Activated CD8-positive, alpha-beta T cell treated with anti-CD3 and anti-CD28 coated beads for 36 hours (primary cell): Measurements from ENCODE around the gene RAD51B. TPM values are rescaled to one million over a fixed set of nuclear protein-coding genes. Genes with fewer than 3 reads are reported as not detected.

ENCODE experiments used
- ATAC-seq: fragments of 200-7000 bp; cut with Tn5 transposase; one replicate; pipeline ENCODE4 v1.10.0; 2021; ENCODE audit warnings: mild to moderate bottlenecking, moderate library complexity
- CTCF ChIA-PET: fragments of 350-600 bp; sonication (Branson Sonifier 250); formaldehyde crosslinking; loops from one replicate; lab custom pipeline; 2021; ENCODE audit warnings: antibody characterized with exemption; lab: Charles Lee
- POLR2A ChIA-PET: fragments of 350-600 bp; sonication (Branson Sonifier 250); formaldehyde crosslinking; loops from one replicate; lab custom pipeline; 2021; ENCODE audit warnings: antibody characterized with exemption; lab: Charles Lee
- DNase-seq: peaks from one replicate; pipeline ENCODE4 v3.0.0-alpha.2; 2020
- H3K27ac Mint-ChIP-seq: one replicate; pipeline ENCODE4 v1.8.0; 2021; ENCODE audit warnings: mild to moderate bottlenecking, mixed read lengths
- H3K27me3 Mint-ChIP-seq: one replicate; pipeline ENCODE4 v1.8.0; 2021; ENCODE audit warnings: mixed read lengths
- H3K36me3 Mint-ChIP-seq: one replicate; pipeline ENCODE4 v1.8.0; 2021; ENCODE audit warnings: low read depth, mixed read lengths
- H3K4me1 Mint-ChIP-seq: one replicate; pipeline ENCODE4 v1.8.0; 2021; ENCODE audit warnings: low read depth, mixed read lengths
- H3K4me3 Mint-ChIP-seq: one replicate; pipeline ENCODE4 v1.8.0; 2021; ENCODE audit warnings: mild to moderate bottlenecking, moderate library complexity, mixed read lengths
- H3K9me3 Mint-ChIP-seq: one replicate; pipeline ENCODE4 v1.8.0; 2021; ENCODE audit warnings: mixed read lengths
- CTCF ChIP-seq: fragments of 200-600 bp; IDR thresholded peaks from one replicate; pipeline ENCODE4 v1.8.0; 2022; ENCODE audit warnings: antibody characterized with exemption, mild to moderate bottlenecking
- intact Hi-C: fragments of 100-400 bp; cut with micrococcal nuclease; formaldehyde crosslinking; loops from one replicate; pipeline ENCODE4 v1.10.0; 2022
- total RNA-seq, 2 experiments: library from RNA; stranded (reverse); gene quantifications; one replicate each; pipeline ENCODE4 v1.2.3, GENCODE V29; 2021

Gene RAD51B
- total RNA-seq, 2 experiments from 2014 or later: 38.2 to 40.6 TPM

DNA sequence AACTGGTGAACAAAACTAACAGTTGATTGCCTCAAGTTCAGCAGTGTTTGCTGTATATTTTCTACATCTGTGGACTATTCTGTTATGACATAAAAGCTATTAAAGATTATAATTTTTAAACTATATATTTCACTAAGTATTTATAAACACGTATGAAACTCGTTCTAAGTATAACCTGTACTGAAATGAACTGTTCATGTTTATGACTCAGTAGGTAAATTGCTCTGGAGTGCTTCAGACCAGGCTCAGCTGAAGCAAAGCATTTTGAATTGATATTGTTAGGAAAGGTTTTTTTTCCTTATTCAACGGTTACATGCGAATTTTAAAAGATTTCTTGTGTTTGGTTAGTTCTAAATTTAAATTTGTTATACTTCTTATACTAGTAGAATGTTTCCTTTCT lies 151.3 kb downstream of the RAD51B start:
- POLR2A ChIA-PET: no interaction called here

GRCh38 chr14:67971627-67972625 lies 152.3 kb downstream of the RAD51B start:
- H3K9me3 Mint-ChIP-seq: no peaks in the 10 kb centered on the region
- no peak overlapping the region for H3K4me3 Mint-ChIP-seq
- intact Hi-C loops: no loop called here
- DNase-seq (no peak), ATAC-seq (no peak)
- CTCF ChIA-PET: interaction anchor here (0.6 kb wide), 1 partner anchor 66 kb away, joined by 3 read pairs; no protein-coding TSS in a partner anchor
- no peak overlapping the region for H3K27ac Mint-ChIP-seq
- no peaks in the 10 kb centered on the region for H3K4me1 Mint-ChIP-seq
- no peaks in the 10 kb centered on the region for H3K27me3 Mint-ChIP-seq
- POLR2A ChIA-PET: no interaction called here
- H3K36me3 Mint-ChIP-seq: peaks cover 14% of the 10 kb centered on the region
- no peak for TF ChIP-seq CTCF

More for the DNA sequence above, 151.3 kb downstream of the RAD51B start:
- no peak overlapping the region for H3K4me3 Mint-ChIP-seq
- H3K4me1 Mint-ChIP-seq: no peaks in the 10 kb centered on the region
- DNase-seq (no peak), ATAC-seq (no peak)
- intact Hi-C loops: no loop called here
- peaks cover 20% of the 10 kb centered on the region for H3K36me3 Mint-ChIP-seq
- CTCF ChIA-PET: no interaction called here
- no peaks in the 10 kb centered on the region for H3K27me3 Mint-ChIP-seq
- no peak overlapping the region for H3K27ac Mint-ChIP-seq
- peaks cover 5% of the 10 kb centered on the region for H3K9me3 Mint-ChIP-seq
- TF ChIP-seq CTCF: no peak

- H3K4me1 Mint-ChIP-seq: peaks cover 2% of the 10 kb centered on the region
- no peaks in the 10 kb centered on the region for H3K9me3 Mint-ChIP-seq
- POLR2A ChIA-PET: no interaction called here
- H3K27ac Mint-ChIP-seq: no peak overlapping the region
- no peaks in the 10 kb centered on the region for H3K27me3 Mint-ChIP-seq
- ATAC-seq: no peak
- no peak for DNase-seq
- intact Hi-C loops: no loop called here
- CTCF ChIA-PET: interaction anchor here (0.6 kb wide), 1 partner anchor 838 kb away, joined by 3 read pairs; no protein-coding TSS in a partner anchor
- no peak for TF ChIP-seq CTCF
- H3K36me3 Mint-ChIP-seq: peaks cover 4% of the 10 kb centered on the region
- H3K4me3 Mint-ChIP-seq: no peak overlapping the region
These were observed 153.9 kb downstream of the RAD51B start for GRCh38 chr14:67973436-67973835.

DNA sequence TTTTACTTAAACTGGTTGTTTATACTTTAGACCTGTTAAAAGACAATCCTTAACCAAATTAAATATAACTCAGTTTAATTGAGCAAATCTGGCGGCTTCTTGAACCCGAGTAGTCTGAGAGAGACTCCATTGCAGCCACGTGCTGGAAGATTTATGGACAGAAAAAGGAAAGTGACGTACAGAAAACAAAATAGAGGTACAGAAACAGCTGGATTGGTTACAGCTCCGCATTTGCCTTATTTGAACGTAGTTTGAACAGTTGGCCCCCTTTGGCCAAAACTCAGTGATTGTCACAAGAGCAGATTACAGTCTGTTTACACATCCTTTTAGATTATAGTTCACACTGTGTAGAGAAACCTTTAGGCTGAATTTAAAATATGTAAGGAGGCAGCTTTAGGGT lies 155.9 kb downstream of the RAD51B start:
- no peak for DNase-seq
- no peak overlapping the region for H3K4me3 Mint-ChIP-seq
- ChIA-PET POLR2A (no interaction called here), CTCF (no interaction called here)
- no peaks in the 10 kb centered on the region for H3K36me3 Mint-ChIP-seq
- H3K9me3 Mint-ChIP-seq: no peaks in the 10 kb centered on the region
- intact Hi-C loops: no loop called here
- no peak for ATAC-seq
- H3K4me1 Mint-ChIP-seq: peaks cover 7% of the 10 kb centered on the region
- H3K27ac Mint-ChIP-seq: no peak overlapping the region
- no peak for TF ChIP-seq CTCF
- H3K27me3 Mint-ChIP-seq: no peaks in the 10 kb centered on the region

DNA sequence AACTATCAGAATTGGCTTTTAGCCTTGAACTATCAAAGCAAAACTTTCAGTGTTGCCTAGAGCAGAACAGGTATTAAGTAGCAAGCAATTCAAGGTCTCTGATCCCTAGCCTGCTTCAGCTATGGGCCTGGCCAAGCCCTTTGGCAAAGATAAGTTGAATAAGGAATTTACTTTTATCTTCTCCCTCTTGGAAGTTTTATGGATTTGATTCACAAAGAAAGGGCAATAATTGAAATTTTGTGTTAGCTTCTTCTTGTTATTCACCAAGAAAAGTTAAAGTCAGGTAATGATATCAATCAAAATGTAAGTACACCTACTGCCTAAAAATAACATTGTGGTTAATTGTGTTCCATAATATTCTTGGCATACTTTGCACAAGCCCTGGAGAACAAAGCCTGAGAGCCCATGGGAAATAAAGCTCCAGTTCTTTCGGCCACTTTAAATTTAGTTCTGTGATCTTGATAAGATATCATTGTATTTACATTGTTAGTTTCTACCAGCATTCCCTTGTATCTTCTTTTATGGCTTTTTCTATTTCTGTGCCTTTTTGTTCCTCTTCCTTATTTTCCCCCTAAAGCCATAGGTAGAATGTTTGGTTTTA lies 158.0 kb downstream of the RAD51B start:
- Mint-ChIP-seq H3K27me3 (no peaks in the 10 kb centered on the region), H3K4me3 (no peak overlapping the region), H3K27ac (no peak overlapping the region), H3K9me3 (no peaks in the 10 kb centered on the region), H3K36me3 (no peaks in the 10 kb centered on the region), H3K4me1 (peaks cover 7% of the 10 kb centered on the region)
- ATAC-seq (no peak), DNase-seq (no peak)
- POLR2A ChIA-PET: no interaction called here
- no peak for TF ChIP-seq CTCF
- intact Hi-C loops: no loop called here
- CTCF ChIA-PET: interaction anchor here (0.8 kb wide), 1 partner anchor 865 kb away, joined by 3 read pairs; no protein-coding TSS in a partner anchor
